Left lung (tissue), 10 donors: Measurements from ENCODE around the gene MXD3. TPM values are rescaled to one million over a fixed set of nuclear protein-coding genes. Genes with fewer than 3 reads are reported as not detected.
A peak's percentile ranks its signal among the peaks of the same experiment; 100 is the strongest.

ENCODE experiments used
- ATAC-seq: fragments of 200-7000 bp; cut with Tn5 transposase; one replicate; pipeline ENCODE4 v1.9.1; 2020; ENCODE audit warnings: moderate library complexity
- DNase-seq, 4 donors: peaks; one replicate each; pipeline ENCODE4 v3.0.0-alpha.2; 2013 to 2020
- H3K27ac ChIP-seq, 2 donors: fragments of 200-600 bp; sonication (generic) in 1 of 2; one replicate each; pipeline versions ENCODE4 v1.5.0 to v1.8.0; 2020 to 2021
- H3K27me3 ChIP-seq, 2 donors: fragments of 200-600 bp; sonication (generic) in 1 of 2; one replicate each; pipeline versions ENCODE4 v1.5.0 to v1.8.0; 2020 to 2021
- H3K36me3 ChIP-seq, 2 donors: fragments of 200-600 bp; sonication (generic) in 1 of 2; one replicate each; pipeline versions ENCODE4 v1.5.0 to v1.8.0; 2020 to 2021
- H3K4me1 ChIP-seq, 2 donors: fragments of 200-600 bp; one replicate each; pipeline ENCODE4 v1.8.0; 2021
- H3K4me3 ChIP-seq, 2 donors: fragments of 200-600 bp; sonication (generic) in 1 of 2; one replicate each; pipeline versions ENCODE4 v1.5.0 to v1.8.0; 2020 to 2021; ENCODE audit warnings: mild to moderate bottlenecking in 1 of 2
- H3K9me3 ChIP-seq, 2 donors: fragments of 200-600 bp; sonication (generic) in 1 of 2; one replicate each; pipeline versions ENCODE4 v1.5.0 to v1.8.0; 2020 to 2021
- intact Hi-C, 2 donors: fragments of 100-400 bp; cut with DNase I; formaldehyde crosslinking; loops; one replicate each; pipeline versions ENCODE4 v1.11.2 to v1.14.2; 2022
- polyA plus RNA-seq, 6 donors: library from polyadenylated mRNA; unstranded; fragments of 120-200 nt; gene quantifications; one replicate each; pipeline ENCODE4 v1.2.1, GENCODE V29; 2013; ENCODE audit not compliant: insufficient read length in 6 of 6
- total RNA-seq, 2 donors: library from RNA; stranded (reverse); fragmentation: NEBNext Ultra II Directional; extraction: Animal tissue kit (Norgen Biotek cat#: 25700); gene quantifications; one replicate each; pipeline ENCODE4 v1.2.1, GENCODE V29; 2021
- TF ChIP-seq, protein P1 (sequence below), 2 donors: fragments of 200-600 bp; sonication (generic) in 1 of 2; IDR thresholded peaks; one replicate each; pipeline versions ENCODE4 v1.5.0 to v1.8.0; 2021; ENCODE audit warnings: antibody characterized with exemption in 2 of 2
- donor health status: DM: no; HTN: yes; CAD: no.
- donor health status: DM: no; HTN: no; CAD: no.

The MXD3 gene
- total and polyA plus RNA-seq, 8 donors = 10.8 to 36.5 (median 22.0) TPM

GRCh38 chr5:177329883-177330282 is 18.2 kb upstream of the MXD3 start:
- peaks cover 0 to 68% of the 10 kb centered on the region in 2 donors for H3K36me3 ChIP-seq
- no peaks in the 10 kb centered on the region for H3K27me3 ChIP-seq
- H3K4me3 ChIP-seq = no peak overlapping the region
- DNase-seq (peak in 1 of 4 donors; percentile 21), ATAC-seq (no peak)
- TF ChIP-seq, protein P1, sequence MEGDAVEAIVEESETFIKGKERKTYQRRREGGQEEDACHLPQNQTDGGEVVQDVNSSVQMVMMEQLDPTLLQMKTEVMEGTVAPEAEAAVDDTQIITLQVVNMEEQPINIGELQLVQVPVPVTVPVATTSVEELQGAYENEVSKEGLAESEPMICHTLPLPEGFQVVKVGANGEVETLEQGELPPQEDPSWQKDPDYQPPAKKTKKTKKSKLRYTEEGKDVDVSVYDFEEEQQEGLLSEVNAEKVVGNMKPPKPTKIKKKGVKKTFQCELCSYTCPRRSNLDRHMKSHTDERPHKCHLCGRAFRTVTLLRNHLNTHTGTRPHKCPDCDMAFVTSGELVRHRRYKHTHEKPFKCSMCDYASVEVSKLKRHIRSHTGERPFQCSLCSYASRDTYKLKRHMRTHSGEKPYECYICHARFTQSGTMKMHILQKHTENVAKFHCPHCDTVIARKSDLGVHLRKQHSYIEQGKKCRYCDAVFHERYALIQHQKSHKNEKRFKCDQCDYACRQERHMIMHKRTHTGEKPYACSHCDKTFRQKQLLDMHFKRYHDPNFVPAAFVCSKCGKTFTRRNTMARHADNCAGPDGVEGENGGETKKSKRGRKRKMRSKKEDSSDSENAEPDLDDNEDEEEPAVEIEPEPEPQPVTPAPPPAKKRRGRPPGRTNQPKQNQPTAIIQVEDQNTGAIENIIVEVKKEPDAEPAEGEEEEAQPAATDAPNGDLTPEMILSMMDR (IDR thresholded peaks at IDR 0.05) = no peak
- no peaks in the 10 kb centered on the region for H3K9me3 ChIP-seq
- peaks cover 0 to 10% of the 10 kb centered on the region in 2 donors for H3K4me1 ChIP-seq
- no peak overlapping the region for H3K27ac ChIP-seq
- intact Hi-C loops = loop anchor here in 1 of 2 donors (10.0 kb wide), 1 partner anchor 125 kb away; no protein-coding TSS in a partner anchor

DNA sequence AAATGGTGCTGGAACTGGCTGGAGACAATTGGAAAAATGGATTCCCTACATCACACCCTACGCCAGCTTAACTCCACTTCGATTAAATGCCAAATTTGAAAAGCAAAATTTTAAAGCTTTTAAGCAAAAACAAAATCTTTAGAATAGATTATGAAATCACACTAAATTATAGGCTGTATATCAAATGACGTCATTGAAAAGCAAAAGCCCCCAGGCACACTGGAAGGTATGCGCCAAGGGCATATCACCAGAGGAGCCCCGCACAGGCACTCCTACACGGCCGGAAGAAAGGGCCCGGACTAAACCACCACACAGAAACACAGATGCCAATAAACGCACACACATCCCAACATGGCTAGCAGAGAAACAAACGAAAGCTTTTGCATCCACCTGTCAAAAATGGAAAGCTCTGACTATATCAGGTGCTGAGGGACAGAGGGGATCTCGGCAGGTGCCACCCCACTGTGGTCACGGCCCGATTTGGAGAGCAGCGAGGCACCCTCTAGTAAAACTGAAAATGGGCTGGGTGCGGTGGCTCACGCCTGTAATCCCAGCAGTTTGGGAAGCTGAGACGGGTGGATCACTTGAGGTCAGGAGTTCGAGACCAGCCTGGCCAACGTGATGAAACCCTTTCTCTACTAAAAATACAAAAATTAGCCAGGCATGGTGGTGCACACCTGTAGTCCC is 17.0 kb upstream of the MXD3 start:
- ATAC-seq = no peak
- peak in 1 of 4 donors; percentile 18 for DNase-seq
- Histone ChIP-seq H3K4me3 (no peak overlapping the region), H3K9me3 (no peaks in the 10 kb centered on the region), H3K4me1 (peaks cover 0 to 10% of the 10 kb centered on the region in 2 donors), H3K27me3 (no peaks in the 10 kb centered on the region), H3K27ac (no peak overlapping the region), H3K36me3 (peaks cover 0 to 56% of the 10 kb centered on the region in 2 donors)
- TF ChIP-seq, protein P1 (IDR thresholded peaks at IDR 0.05) = no peak
- intact Hi-C loops = loop anchor here in 1 of 2 donors (10.0 kb wide), 1 partner anchor 126 kb away; no protein-coding TSS in a partner anchor

DNA sequence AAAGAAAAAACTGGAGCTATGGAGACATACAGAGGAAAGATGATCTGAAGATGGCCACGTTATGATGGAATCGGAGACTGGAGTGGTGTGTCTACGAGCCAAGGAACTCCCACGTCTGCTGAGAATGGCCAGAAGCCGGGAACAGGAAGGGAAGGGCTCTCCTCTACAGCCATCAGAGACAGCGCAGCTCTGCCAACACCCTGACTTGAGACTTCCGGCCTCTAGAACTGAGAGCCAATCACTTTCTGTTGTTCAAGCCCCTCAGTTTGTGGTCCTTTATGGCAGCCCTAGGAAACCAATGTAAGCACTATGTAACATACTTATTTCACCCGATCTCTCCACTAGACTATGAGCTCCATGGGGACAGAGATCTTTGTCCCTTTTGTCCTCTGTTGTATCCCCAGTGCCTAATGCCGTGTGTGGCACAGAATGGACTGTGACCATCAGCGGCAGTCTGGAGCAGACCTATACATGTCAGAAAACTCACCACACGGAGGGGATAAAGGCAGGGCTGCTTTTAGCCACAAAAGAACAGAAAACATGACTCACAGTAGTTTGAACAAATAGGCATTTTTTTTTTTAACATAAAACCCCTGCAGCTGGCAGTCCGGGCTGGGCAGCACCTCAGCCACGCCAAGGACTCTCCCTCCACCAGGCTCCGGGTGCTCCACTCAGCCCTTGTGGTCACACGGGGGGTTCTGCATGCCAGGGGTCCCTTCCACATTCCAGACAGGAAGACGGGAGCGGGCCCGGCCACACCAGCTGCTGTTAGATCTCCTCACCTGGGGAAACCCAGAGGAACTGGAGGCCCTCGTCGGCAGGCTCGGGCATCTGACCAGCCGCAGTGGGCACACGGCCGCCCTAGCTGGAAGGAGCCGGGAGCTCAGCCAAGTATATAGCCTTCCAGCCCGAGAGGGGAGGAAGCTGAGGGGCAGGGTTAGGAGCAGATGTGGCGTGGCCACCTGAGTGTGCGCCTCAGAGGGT is 16.1 kb upstream of the MXD3 start:
- Histone ChIP-seq H3K27me3 (no peaks in the 10 kb centered on the region), H3K36me3 (peaks cover 0 to 47% of the 10 kb centered on the region in 2 donors), H3K4me3 (no peak overlapping the region), H3K27ac (peak overlapping the region; percentile 53 to 54), H3K9me3 (no peaks in the 10 kb centered on the region), H3K4me1 (peaks cover 0 to 10% of the 10 kb centered on the region in 2 donors)
- intact Hi-C loops = loop anchor here in 1 of 2 donors (10.0 kb wide), 1 partner anchor 127 kb away; no protein-coding TSS in a partner anchor
- TF ChIP-seq, protein P1 (IDR thresholded peaks at IDR 0.05) = no peak
- DNase-seq = peak in 2 of 4 donors; percentile 19 to 51
- ATAC-seq = peak; percentile 66

GRCh38 chr5:177325868-177326381 is 14.2 kb upstream of the MXD3 start:
- TF ChIP-seq, protein P1 (IDR thresholded peaks at IDR 0.05) = no peak
- ATAC-seq (no peak), DNase-seq (no peak)
- Histone ChIP-seq H3K27ac (no peak overlapping the region), H3K4me3 (no peak overlapping the region), H3K9me3 (no peaks in the 10 kb centered on the region), H3K36me3 (peaks cover 0 to 28% of the 10 kb centered on the region in 2 donors), H3K4me1 (peaks cover 0 to 8% of the 10 kb centered on the region in 2 donors), H3K27me3 (no peaks in the 10 kb centered on the region)
- intact Hi-C loops = loop anchor here in 1 of 2 donors (10.0 kb wide), 1 partner anchor 129 kb away; no protein-coding TSS in a partner anchor
